Activated gamma-delta T cell (primary cell): ENCODE measurements around the gene SMIM24.
"Not testable (repeated sequence)": the region's sequence is repeated elsewhere in the genome, so short reads cannot be mapped to it uniquely, and the experiment has no call there.

ENCODE experiments used
- DNase-seq: peaks from one replicate; lab custom pipeline; 2025; lab: John Stamatoyannopoulos, UW
- total RNA-seq, 2 donors: gene quantifications; one replicate each; lab custom pipeline; 2026; lab: John Stamatoyannopoulos, UW

SMIM24 gene
- 0.31 to 2.5 reads per million in 2 donors for total RNA-seq

DNA sequence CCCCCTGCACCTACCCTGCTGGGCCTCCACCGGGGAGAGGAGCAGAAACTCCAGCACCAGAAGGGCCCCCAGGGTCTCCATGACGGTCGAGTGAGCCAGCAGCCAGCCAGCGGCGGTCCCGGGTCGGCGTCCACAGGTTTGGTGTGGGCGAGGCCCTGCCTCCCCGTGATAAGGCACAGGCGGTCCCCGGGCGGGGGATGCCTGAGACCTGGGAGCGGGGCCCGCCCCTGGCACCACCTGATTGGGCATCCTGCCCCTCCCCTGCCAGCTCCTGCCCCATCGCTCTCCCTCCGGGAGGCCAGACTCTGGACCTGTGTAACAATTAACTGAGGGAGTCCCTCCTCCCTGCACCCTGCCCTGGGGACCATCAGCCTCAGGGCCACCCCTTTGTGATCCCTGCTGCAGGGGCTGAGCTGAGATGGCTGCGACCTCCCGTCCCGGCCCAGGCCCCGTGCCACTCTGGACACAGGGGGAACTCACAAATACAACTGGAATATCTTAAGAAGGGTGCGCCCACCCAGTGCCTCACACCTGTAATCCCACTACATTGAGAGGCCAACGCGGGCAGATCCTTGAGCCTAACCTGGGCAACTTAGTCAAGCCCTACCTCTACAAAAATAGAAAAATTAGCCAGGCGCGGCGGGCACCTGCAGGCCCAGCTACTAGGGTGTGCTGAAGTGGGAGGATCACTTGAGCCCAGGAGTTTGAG, at the start of gene SMIM24:
TSS of gene SMIM24 (minus strand) at position 143 of the 709 bp plus-strand sequence. CDS start at position 81, 62 bp downstream.
- DNase-seq = no peak

GRCh38 chr19:3529299-3529698, 49.0 kb upstream of the SMIM24 start:
- DNase-seq = not testable (repeated sequence)

- DNase-seq = no peak
Observed at GRCh38 chr19:3528539-3529211, 48.4 kb upstream of the SMIM24 start.

DNA sequence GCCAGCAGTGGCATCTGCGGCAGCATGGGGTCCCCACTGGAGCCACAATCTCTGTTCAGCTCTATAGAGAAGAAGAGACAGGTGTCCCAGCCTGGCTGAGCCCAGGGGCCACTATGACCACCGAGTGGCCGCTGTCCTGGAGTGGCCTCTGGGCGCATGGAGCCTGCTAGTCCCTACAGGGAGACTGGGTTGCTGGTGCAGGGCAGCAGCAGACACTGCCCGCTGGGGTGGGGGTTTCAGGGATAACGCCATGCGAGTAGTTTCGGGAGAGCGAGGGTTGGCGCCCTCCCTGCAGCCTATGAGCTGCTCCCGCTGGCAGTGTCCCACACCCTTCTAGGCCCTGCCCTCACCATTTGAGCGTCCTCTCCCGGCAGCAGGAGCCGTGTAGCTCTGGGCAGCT, 47.8 kb upstream of the SMIM24 start:
- DNase-seq = no peak

- no peak for DNase-seq
Observed at GRCh38 chr19:3527238-3527910, 47.0 kb upstream of the SMIM24 start.

GRCh38 chr19:3526507-3527237, 46.3 kb upstream of the SMIM24 start:
- no peak for DNase-seq

GRCh38 chr19:3524904-3525451, 44.7 kb upstream of the SMIM24 start:
- no peak for DNase-seq

DNA sequence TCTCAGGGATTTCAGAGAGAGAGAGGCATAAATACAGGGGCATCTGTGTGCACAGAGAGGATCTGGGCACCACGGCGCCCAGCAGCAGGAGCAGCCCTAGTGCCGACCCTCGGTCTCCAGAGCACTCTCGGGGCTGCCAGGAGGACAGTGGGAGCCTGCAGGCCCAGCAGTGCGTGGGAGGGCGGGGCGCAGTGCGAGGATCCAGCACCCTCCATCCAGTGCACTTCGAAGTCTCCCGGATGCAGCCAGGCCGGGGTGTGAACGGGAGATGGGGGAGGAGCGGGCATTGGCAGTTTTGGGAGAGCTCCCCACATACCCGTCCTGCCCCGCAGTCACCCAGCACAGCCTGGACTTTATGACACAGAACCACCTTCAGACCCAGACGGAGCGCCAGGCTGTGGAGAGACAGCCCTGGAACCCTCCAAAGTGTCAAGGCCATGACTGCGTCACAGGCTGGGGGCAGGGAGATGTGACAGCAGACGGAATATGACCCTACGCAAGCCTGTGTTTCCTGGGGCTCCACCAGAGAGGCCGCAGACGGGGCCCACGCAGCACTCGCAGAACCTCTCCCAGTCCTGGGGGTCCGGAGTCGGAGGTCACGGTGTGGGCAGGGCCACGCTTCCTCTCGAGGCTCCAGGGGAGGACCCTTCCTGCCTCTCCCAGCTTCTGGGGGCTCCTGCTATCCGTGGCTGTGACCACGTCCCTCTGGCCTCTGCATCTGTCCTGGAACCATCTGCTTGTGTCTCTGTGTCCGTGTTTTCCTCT, 43.9 kb upstream of the SMIM24 start:
- DNase-seq = no peak

GRCh38 chr19:3523361-3524077, 43.2 kb upstream of the SMIM24 start:
- DNase-seq = no peak

- DNase-seq = no peak
Observed at GRCh38 chr19:3522421-3523360, 42.4 kb upstream of the SMIM24 start.

DNA sequence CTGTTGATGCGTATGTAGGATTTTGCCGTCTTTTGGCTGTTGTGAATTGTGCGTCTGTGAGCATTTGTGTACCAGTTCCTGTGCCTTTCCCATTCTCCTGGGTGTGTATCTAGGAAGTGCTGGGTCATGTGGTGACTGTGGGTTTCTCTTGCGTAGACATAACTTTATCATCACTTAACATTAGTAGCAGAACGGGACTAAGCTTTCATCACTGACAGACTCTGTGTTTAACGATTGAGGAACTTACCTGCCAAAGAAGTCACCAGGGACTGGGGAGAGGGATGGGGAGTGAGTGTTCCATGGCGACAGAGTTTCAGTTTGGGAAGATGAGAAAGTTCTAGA, 40.8 kb upstream of the SMIM24 start:
- no peak for DNase-seq

GRCh38 chr19:3520166-3521103, 40.1 kb upstream of the SMIM24 start:
- DNase-seq = no peak

GRCh38 chr19:3519126-3519525, 38.8 kb upstream of the SMIM24 start:
- DNase-seq = no peak

DNA sequence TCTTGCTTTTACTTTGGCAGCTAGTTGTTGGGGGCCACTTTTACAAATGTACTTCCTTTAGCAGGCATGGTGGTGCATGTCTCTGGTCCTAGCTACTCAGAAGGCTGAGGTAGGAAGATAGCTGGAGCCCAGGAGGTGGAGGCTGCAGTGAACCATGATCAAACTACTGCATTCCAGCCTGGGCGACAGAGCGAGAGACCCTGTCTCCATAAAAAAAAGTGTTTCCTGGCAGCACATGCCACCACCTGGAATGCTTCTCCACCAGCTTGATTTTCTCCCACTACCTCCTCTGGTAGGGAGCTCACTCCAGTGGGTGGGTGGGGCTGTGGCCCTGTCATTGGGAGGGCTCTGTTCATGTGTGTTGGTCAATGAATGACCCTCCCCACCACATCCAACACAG, 38.3 kb upstream of the SMIM24 start:
- DNase-seq = no peak

- no peak for DNase-seq
Observed at GRCh38 chr19:3518255-3518654, 37.9 kb upstream of the SMIM24 start.

DNA sequence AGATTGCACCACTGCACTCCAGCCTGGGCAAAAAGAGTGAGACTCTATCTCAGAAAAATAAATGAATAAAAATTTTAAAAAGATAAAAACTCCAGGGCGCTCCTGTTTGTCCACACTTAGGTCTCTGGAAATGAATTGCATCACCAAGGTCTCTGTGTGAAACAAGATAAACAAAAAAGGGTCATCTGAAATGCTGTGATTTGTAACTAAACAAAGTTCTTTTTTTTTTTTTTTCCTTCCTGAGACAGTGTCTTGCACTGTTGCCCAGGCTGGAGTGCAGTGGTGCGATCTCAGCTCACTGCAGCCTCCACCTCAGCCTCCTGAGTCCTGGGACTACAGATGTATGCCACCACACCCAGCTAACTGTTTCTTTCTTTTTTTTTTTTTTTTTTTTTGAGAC, 37.3 kb upstream of the SMIM24 start:
- DNase-seq = no peak

DNA sequence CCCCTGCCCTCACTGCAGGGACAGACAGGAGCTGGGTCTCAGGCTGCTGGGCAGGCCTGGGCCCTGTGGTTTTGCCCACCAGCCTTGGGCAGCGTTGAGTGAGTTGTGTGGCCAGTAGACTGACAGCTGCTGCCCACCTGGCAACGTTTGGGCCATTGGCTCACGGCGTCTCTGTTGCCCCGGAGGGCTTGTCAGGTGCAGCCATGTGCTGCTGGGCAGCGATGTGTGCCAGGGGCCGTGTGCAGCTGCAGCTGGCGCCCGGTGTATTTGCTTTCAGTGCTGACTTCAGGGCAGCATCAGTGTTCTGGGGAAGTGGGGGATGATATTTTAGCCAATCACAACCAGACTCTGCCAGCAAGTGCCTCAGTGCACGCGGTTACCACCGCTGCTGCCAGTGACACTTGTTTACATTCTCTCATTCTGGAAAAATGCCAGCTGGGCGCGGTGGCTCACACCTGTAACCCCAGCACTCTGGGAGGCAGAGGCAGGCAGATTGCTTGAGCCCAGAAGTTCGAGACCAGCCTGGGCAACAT, 36.4 kb upstream of the SMIM24 start:
- DNase-seq = no peak

GRCh38 chr19:3515891-3516422, 35.6 kb upstream of the SMIM24 start:
- no peak for DNase-seq
